A673 (cell line): ENCODE results near the gene PES1. TPM values are rescaled to one million over a fixed set of nuclear protein-coding genes. Genes with fewer than 3 reads are reported as not detected.
A peak's percentile ranks its signal among the peaks of the same experiment; 100 is the strongest.

Source experiments
- Bru-seq: library from RNA; stranded (reverse); fragments of 400-500 nt; gene quantifications from one replicate; lab custom pipeline; 2021; lab: Mats Ljungman, UMichigan
- BruChase-seq, 2 experiments: library from RNA; stranded (reverse); fragments of 400-500 nt; gene quantifications; one replicate each; lab custom pipeline; 2021; lab: Mats Ljungman, UMichigan
- BruUV-seq: library from RNA; stranded (reverse); fragments of 400-500 nt; replicated peaks from 2 replicates; lab custom pipeline; 2021; lab: Mats Ljungman, UMichigan
- CTCF ChIA-PET: fragments of 300-600 bp; sonication (Branson Sonifier 250); formaldehyde crosslinking; loops from one replicate; lab custom pipeline; 2022; ENCODE audit warnings: antibody characterized with exemption; lab: Charles Lee
- POLR2A ChIA-PET: fragments of 300-600 bp; sonication (Branson Sonifier 250); formaldehyde crosslinking; loops from one replicate; lab custom pipeline; 2022; ENCODE audit warnings: antibody characterized with exemption; ENCODE audit not compliant: low non-redundant PET; lab: Charles Lee
- DNase-seq: peaks from one replicate; pipeline ENCODE4 v3.0.0-alpha.2; 2015; ENCODE audit warnings: low spot score
- H3K27ac ChIP-seq: fragments of 200-600 bp; sonication (generic); 2 replicates; pipeline ENCODE4 v1.5.1; 2016; ENCODE audit warnings: mixed run types, low read depth, mild to moderate bottlenecking, mixed read lengths, antibody characterized with exemption, low read length; ENCODE audit not compliant: poor library complexity, severe bottlenecking
- H3K27me3 ChIP-seq: fragments of 200-600 bp; sonication (generic); replicated peaks from 2 replicates; pipeline ENCODE4 v1.6.1; 2017; ENCODE audit warnings: mixed run types, low read depth, mild to moderate bottlenecking, mixed read lengths, antibody characterized with exemption, low read length; ENCODE audit not compliant: insufficient read depth, poor library complexity
- H3K36me3 ChIP-seq: fragments of 200-600 bp; sonication (generic); 2 replicates; pipeline ENCODE4 v1.6.1; 2016; ENCODE audit warnings: mixed run types, mild to moderate bottlenecking, mixed read lengths, antibody characterized with exemption, low read length; ENCODE audit not compliant: insufficient read depth, poor library complexity, severe bottlenecking
- H3K4me1 ChIP-seq: fragments of 200-600 bp; sonication (generic); 2 replicates; pipeline ENCODE4 v1.6.1; 2017; ENCODE audit warnings: mixed run types, mild to moderate bottlenecking, mixed read lengths, antibody characterized with exemption, low read length; ENCODE audit not compliant: insufficient read depth, poor library complexity, severe bottlenecking
- H3K4me3 ChIP-seq: fragments of 200-600 bp; sonication (generic); 2 replicates; pipeline ENCODE4 v1.5.1; 2016; ENCODE audit warnings: low read depth, mixed run types, mild to moderate bottlenecking, mixed read lengths, low read length; ENCODE audit not compliant: poor library complexity, severe bottlenecking
- H3K9me3 ChIP-seq: fragments of 200-600 bp; sonication (generic); 2 replicates; pipeline ENCODE4 v1.6.1; 2016; ENCODE audit warnings: mixed run types, low read depth, mild to moderate bottlenecking, mixed read lengths, antibody characterized with exemption, low read length; ENCODE audit not compliant: poor library complexity, severe bottlenecking
- CTCF ChIP-seq: fragments of 300-800, 200-600 bp; sonication (generic); conservative IDR thresholded peaks from 2 replicates; pipeline ENCODE4 v1.5.1; 2017; ENCODE audit warnings: low read depth, mild to moderate bottlenecking, antibody characterized with exemption, low read length, moderate library complexity, mixed read lengths
- EZH2 ChIP-seq: fragments of 200-600 bp; sonication (generic); IDR thresholded peaks from 2 replicates; pipeline ENCODE4 v1.6.1; 2017; ENCODE audit warnings: borderline replicate concordance, low read depth, mild to moderate bottlenecking, mixed read lengths, antibody characterized with exemption, low read length; ENCODE audit not compliant: poor library complexity, severe bottlenecking
- intact Hi-C: fragments of 100-400 bp; cut with micrococcal nuclease; formaldehyde crosslinking; loops from one replicate; pipeline ENCODE4 v1.10.0; 2022; ENCODE audit not compliant: unreplicated experiment
- long read RNA-seq: library from polyadenylated mRNA; stranded (forward); transcript quantifications from one replicate; pipeline ENCODE4 v2.0.0, GENCODE V29; 2022
- total RNA-seq: library from RNA; stranded (reverse); gene quantifications from 2 replicates; pipeline ENCODE4 v1.2.3, GENCODE V29; 2021

PES1 gene
- total RNA-seq (151 and 175 TPM in 2 replicates), Bru-seq, nascent RNA (percentile 72 among the genes with signal in this experiment), BruChase-seq, experiment 1, labeled RNA remaining after a 2-hour chase (percentile 65 among the genes with signal in this experiment), BruChase-seq, experiment 2, labeled RNA remaining after a 6-hour chase (percentile 84 among the genes with signal in this experiment)
- long read RNA-seq, transcript PES1-202 (15 exons, 2,295 nt) = major isoform, 113 of 163 reads
- long read RNA-seq, partial matches to known transcripts = 26 of 163 reads
- long read RNA-seq, other reads (novel, unspliced or antisense) = 21 of 163 reads

- Histone ChIP-seq H3K36me3 (peaks cover 23% of the 10 kb centered on the region), H3K27ac (peak within 1 kb of the TSS; percentile 98), H3K9me3 (no peaks in the 10 kb centered on the region), H3K4me3 (peak within 1 kb of the TSS; percentile 88), H3K4me1 (peaks cover 7% of the 10 kb centered on the region), H3K27me3 (no peaks in the 10 kb centered on the region)
- no TSS peak for BruUV-seq
- POLR2A ChIA-PET = interaction anchor here (0.6 to 0.7 kb wide), 2 partner anchors 12 to 1039 kb away, joined by 4 to 11 read pairs; no protein-coding TSS in a partner anchor
- intact Hi-C loops = no loop called here
- DNase-seq = peak; percentile 99
- TF ChIP-seq EZH2 (no peak), CTCF (no peak)
- CTCF ChIA-PET = no interaction called here
Measured at GRCh38 chr22:30591588-30592359, at the start of gene PES1. Gene PES1 (minus strand): TSS chr22:30591910. CDS start chr22:30591833, 77 bp downstream.

GRCh38 chr22:30640839-30641430, 49.2 kb upstream of the PES1 start:
- CTCF ChIA-PET = no interaction called here
- no peak for TF ChIP-seq EZH2
- no peak for TF ChIP-seq CTCF
- intact Hi-C loops = no loop called here
- POLR2A ChIA-PET = no interaction called here
- no peak for DNase-seq
- no TSS peak for BruUV-seq
- H3K36me3 ChIP-seq = no peaks in the 10 kb centered on the region
- H3K4me1 ChIP-seq = peaks cover 6% of the 10 kb centered on the region
- no peak overlapping the region for H3K4me3 ChIP-seq
- no peaks in the 10 kb centered on the region for H3K9me3 ChIP-seq
- no peak overlapping the region for H3K27ac ChIP-seq
- H3K27me3 ChIP-seq = no peaks in the 10 kb centered on the region

GRCh38 chr22:30640361-30640760, 48.7 kb upstream of the PES1 start:
- POLR2A ChIA-PET = no interaction called here
- Histone ChIP-seq H3K36me3 (no peaks in the 10 kb centered on the region), H3K27me3 (no peaks in the 10 kb centered on the region), H3K27ac (no peak overlapping the region), H3K4me3 (no peak overlapping the region), H3K9me3 (no peaks in the 10 kb centered on the region), H3K4me1 (peaks cover 7% of the 10 kb centered on the region)
- no TSS peak for BruUV-seq
- TF ChIP-seq EZH2 (no peak), CTCF (no peak)
- no peak for DNase-seq
- CTCF ChIA-PET = no interaction called here
- intact Hi-C loops = no loop called here
